Bronchial smooth muscle cell (primary cell): ENCODE results near the gene GAL3ST2. TPM values are rescaled to one million over a fixed set of nuclear protein-coding genes. Genes with fewer than 3 reads are reported as not detected.

ENCODE experiments used
- total RNA-seq: library from RNA; depleted of rRNA; stranded (reverse); fragments of >200 nt; gene quantifications from 2 replicates; pipeline ENCODE4 v1.2.1, GENCODE V29; 2014

GAL3ST2 gene
- total RNA-seq, result 0.09 and 0.16 TPM in 2 replicates

GRCh38 chr2:241776336-241777169 lies at the start of gene GAL3ST2:
Gene GAL3ST2 (plus strand): TSS chr2:241776822. CDS start chr2:241776956, 134 bp downstream.

DNA sequence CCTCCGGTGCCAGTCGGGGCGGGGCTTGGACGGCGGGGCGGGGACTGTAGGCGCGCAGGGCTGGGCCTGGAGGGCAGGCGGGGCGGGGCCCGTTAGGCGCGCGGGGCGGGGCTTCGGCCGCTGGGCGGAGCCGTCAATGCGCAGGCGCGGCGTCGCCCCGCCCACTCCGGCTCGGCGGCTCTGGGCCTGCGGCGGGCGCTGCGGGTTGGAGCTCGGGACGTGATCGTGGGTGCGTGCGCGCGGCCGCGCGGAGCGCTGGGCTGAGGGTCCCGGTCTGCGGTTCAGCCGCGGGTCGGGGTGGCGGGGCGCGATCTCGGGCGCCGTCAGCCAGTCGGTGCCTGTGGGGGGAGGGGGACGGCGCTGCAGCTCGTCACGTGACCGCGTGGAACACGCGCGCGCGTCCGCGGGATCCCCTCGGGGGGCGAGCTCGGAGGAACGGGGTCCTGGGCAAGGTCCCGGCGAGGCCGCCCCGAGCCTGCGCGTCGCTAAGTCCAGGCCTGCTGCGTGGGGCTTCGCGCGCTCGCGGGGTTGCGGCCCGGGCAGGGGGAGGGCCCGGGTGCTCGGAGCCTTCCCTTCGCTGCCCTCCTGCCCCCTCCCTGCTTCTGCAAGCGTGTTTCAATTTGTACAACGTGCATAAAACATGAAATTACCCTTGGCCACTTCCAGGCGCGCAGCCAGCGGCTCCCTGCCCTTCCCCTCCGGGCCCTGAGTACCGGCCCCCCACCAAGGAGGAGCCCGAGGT lies 42.0 kb upstream of the GAL3ST2 start, which contains the start of gene D2HGDH:
Gene D2HGDH (plus strand): TSS at position 164 of the 742 bp plus-strand sequence. CDS start 595 bp downstream, outside the sequence.

DNA sequence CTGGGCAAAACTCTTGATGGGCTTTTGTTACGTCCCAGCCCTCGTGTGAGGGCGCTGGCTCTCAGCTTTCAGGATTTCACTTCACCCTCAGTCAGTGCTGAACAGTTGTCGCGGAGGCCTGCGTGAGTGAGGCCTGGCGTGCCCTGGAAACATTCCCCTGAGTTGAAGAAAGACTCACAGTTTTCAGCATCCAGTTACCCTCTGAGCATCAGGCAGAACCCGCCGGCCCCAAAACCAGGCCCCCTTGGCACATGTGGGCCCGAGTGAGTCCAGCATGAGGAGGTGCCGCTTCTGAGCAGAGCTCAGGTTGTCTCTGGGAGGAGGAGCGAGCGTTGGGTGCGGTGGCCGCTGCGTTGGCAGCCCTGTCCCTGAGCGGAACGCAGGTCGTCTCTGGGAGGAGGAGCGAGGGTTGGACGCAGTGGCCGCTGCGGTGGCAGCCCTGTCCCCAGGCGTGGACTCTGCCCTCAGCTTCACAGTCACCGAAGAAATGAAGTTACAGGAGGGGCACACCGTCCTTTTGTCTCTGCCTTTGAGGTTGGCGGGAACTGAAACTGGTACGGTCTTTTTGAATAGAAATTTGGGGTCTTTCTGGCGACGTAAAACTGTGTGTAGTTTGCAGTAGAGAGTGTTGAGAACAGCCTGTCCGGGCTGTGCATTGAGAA lies 32.2 kb downstream of the GAL3ST2 start, which contains the start of gene NEU4:
Gene NEU4 (plus strand): TSS at position 473 of the 662 bp plus-strand sequence. CDS start 5,292 bp downstream, outside the sequence.

Other genes with a start within 250 kb of the GAL3ST2 start
- 6.7 and 9.3 TPM in 2 replicates for gene BOK, start 218.1 kb upstream of the GAL3ST2 start, total RNA-seq
- 41.0 and 50.3 TPM in 2 replicates for gene THAP4, start 139.7 kb upstream of the GAL3ST2 start, total RNA-seq
- gene ATG4B, start 139.1 kb upstream of the GAL3ST2 start, total RNA-seq, result 43.2 and 77.6 TPM in 2 replicates
- 9.3 and 15.0 TPM in 2 replicates for gene DTYMK, start 90.0 kb upstream of the GAL3ST2 start, total RNA-seq
- 25.2 and 29.7 TPM in 2 replicates for gene ING5, start 74.8 kb upstream of the GAL3ST2 start, total RNA-seq
- 24.0 and 24.1 TPM in 2 replicates for gene D2HGDH, start 42.2 kb upstream of the GAL3ST2 start, total RNA-seq
- 0.16 and 0.17 TPM in 2 replicates for gene NEU4, start 32.4 kb downstream of the GAL3ST2 start, total RNA-seq
- not detected in 2 replicates for gene PDCD1, start 82.1 kb downstream of the GAL3ST2 start, total RNA-seq
- gene RTP5, start 92.9 kb downstream of the GAL3ST2 start, total RNA-seq, result not detected in 2 replicates